Measurements from ENCODE around the gene KIF26B. TPM values are rescaled to one million over a fixed set of nuclear protein-coding genes. Genes with fewer than 3 reads are reported as not detected.

Gene KIF26B
- total and polyA plus RNA-seq, 2 of the 4 experiments (the other 2 are of a cell fraction), result 0.53 to 0.54 TPM

DNA sequence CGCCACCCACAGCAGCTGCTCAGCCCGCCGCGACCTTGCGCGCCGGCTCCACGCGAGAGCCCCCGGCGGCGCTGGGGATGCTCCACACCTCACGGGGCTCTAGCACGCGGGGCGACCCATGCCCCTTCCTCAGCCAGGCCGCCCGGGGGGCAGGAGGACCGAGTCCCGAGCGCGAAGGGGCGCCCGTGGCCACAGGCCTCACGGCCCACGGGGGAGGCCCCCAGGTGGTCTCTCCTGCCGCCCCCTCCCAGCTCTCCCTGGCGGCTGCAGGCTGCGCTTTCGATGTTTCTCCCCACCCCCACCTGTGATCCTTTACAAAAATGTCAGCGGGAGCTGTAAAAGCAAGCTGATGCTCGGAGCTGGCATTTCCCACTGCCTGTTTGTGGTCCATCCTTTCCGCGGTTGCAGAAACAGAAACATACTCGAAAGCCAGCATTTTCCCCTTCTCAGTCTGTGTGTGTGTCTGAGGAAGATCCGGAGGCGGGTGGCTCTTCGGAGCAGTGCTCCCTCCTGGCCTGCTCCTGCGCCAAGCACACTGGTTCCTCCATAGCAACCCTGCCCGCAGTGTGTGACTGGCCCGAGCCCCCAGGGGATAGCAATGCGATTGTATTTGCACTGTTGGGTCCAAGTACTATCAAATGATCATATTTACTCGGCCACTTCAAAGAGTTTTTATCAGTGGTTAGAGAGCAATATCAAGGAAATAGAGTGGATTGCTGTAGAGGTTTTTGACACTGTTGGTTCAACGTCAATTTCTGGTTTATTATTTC lies 2.1 kb downstream of the KIF26B start:
- Histone ChIP-seq H4K8ac (ENCODE audit: low read depth in 2 of 2, low read length in 2 of 2) (peak overlapping the region in 1 of 2 experiments; percentile 64; a peak in 2 of 4 replicates), H4K20me1 (ENCODE audit: insufficient read depth, low read length) (no peaks in the 10 kb centered on the region), H3K27me3 (ENCODE audit: control insufficient read depth, insufficient read depth, low read length) (no peaks in the 10 kb centered on the region), H2AK9ac (replicated peaks; ENCODE audit: low read depth, low read length, poor library complexity) (no peak overlapping the region), H4K91ac (ENCODE audit: insufficient read depth, low read depth, low read length) (no peak overlapping the region), H3K56ac (ENCODE audit: extremely low read depth, insufficient read depth, low read length) (no peak overlapping the region), H3K14ac (replicated peaks; ENCODE audit: low read depth, low read length) (no peak overlapping the region), H3K18ac (ENCODE audit: low read depth, low read length) (no peak overlapping the region), H3K4me3 (ENCODE audit: insufficient read depth, low read depth, low read length) (peak overlapping the region; percentile 86), H3K9me1 (ENCODE audit: insufficient read depth, low read length) (no peaks in the 10 kb centered on the region), H3K9ac (ENCODE audit: low read depth, low read length) (peak overlapping the region; percentile 22), H3K23ac (ENCODE audit: low read depth, low read length) (no peak overlapping the region), H2AK5ac (ENCODE audit: low read depth, low read length) (no peak overlapping the region), H3K4ac (ENCODE audit: low read depth, low read length) (no peak overlapping the region), H3K4me1 (ENCODE audit: control insufficient read depth, insufficient read depth, low read length) (no peaks in the 10 kb centered on the region), H2BK20ac (ENCODE audit: low read depth, low read length) (no peak overlapping the region), H4K5ac (ENCODE audit: low read depth, low read length) (no peak overlapping the region), H2AFZ (replicated peaks; ENCODE audit: low read length, poor library complexity) (peak overlapping the region; percentile 87), H3K9me3 (ENCODE audit: control insufficient read depth, insufficient read depth, low read length) (no peaks in the 10 kb centered on the region), H3K79me1 (ENCODE audit: low read depth in 1 of 2, low read length in 2 of 2) (no peaks in the 10 kb centered on the region; a peak in 1 of 4 replicates), H3K36me3 (ENCODE audit: control insufficient read depth, insufficient read depth, low read length) (peaks cover 3% of the 10 kb centered on the region), H2BK5ac (ENCODE audit: low read depth, low read length, poor library complexity, severe bottlenecking) (no peak overlapping the region), H2BK120ac (ENCODE audit: low read depth, low read length) (no peak overlapping the region), H3K27ac (ENCODE audit: insufficient read depth, low read length) (no peak overlapping the region; the same call in 1 of the 2 replicates), H2BK15ac (ENCODE audit: low read depth, low read length) (no peak overlapping the region; the same call in 2 of the 3 replicates), H3K4me2 (ENCODE audit: low read depth, low read length) (peak overlapping the region; percentile 76)
- CTCF ChIA-PET, result interaction anchor here (0.5 to 2.2 kb wide), 11 partner anchors 11 to 1124 kb away, joined by 3 to 12 read pairs (median 3); no protein-coding TSS in a partner anchor
- TF ChIP-seq BHLHE40 (IDR thresholded peaks at IDR 0.05; ENCODE audit: low read depth, low read length) (no peak), FOS (IDR thresholded peaks at IDR 0.05; ENCODE audit: low read depth, low read length) (no peak), POLR2A (IDR thresholded peaks at IDR 0.05; ENCODE audit: low read depth, low read length) (no peak), RAD21 (IDR thresholded peaks at IDR 0.05; ENCODE audit: low read length) (no peak), MAZ (IDR thresholded peaks at IDR 0.05; ENCODE audit: borderline replicate concordance, low read depth, low read length) (0 out of 2 replicates have a peak, but pooled peaks have one; percentile 0)
- ATAC-seq (ENCODE audit: low read depth) (no peak), DNase-seq (peak; percentile 12)
- 3% methylated on average over 6 of the region's 44 CpGs; no CpG with 5 or more reads in 1 of the 2 experiments for WGBS, 2 experiments (ENCODE audit: extremely low coverage in 2 of 2, insufficient read length in 1 of 2)
- BruUV-seq (replicated peaks), result no TSS peak
- POLR2A ChIA-PET (ENCODE audit: unreplicated experiment), result no interaction called here
- dilution Hi-C loops (cut with HindIII; ENCODE audit: low sequenced_read_pairs, unreplicated experiment), result no loop called here
- in situ Hi-C loops (cut with MboI; ENCODE audit: low sequenced_read_pairs), result loop anchor here (5.0 to 25.0 kb wide), 5 partner anchors 845 to 1530 kb away; no protein-coding TSS in a partner anchor
- intact Hi-C loops (cut with micrococcal nuclease), result loop anchor here (2.0 to 10.0 kb wide), 3 partner anchors 224 to 720 kb away; no protein-coding TSS in a partner anchor

Data from IMR-90 (cell line).